ENCODE results near the gene CFL1. TPM values are rescaled to one million over a fixed set of nuclear protein-coding genes. Genes with fewer than 3 reads are reported as not detected.
"Not testable (repeated sequence)": the region's sequence is repeated elsewhere in the genome, so short reads cannot be mapped to it uniquely, and the experiment has no call there.

The CFL1 gene
- 1,867 and 1,951 TPM in 2 replicates for total RNA-seq (2014; rRNA removed)
- 2,281 TPM for polyA plus RNA-seq (2012)

GRCh38 chr11:65857853-65858680, at the start of gene CFL1:
CFL1 (minus strand) TSS chr11:65858180; CDS start chr11:65858099, 81 bp downstream.
- peak; percentile 97 for DNase-seq (ENCODE audit: low read depth)

DNA sequence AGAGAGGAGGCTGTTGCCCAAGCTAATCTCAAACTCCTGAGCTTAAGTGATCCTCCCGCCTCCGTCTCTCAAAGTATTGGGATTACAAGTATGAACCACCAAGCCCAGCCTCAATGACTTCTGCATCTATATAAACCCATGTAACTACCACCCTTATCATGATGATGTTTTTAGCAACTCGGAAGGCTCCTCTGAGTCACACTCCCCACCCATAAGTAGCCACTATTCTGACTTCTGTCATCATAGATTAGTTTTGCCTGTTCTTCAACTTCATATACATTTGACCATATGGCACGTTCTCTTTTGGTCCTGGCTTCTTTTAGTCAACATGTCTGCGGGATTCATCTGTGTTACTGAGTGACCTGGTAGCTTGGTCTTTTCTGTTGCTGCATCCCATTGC, 48.6 kb upstream of the CFL1 start:
- no peak for DNase-seq (ENCODE audit: low read depth)

GRCh38 chr11:65903715-65904114, 45.7 kb upstream of the CFL1 start:
- no peak for DNase-seq (ENCODE audit: low read depth)

- peak; percentile 96 for DNase-seq (ENCODE audit: low read depth)
Observed at GRCh38 chr11:65903068-65903481, 45.1 kb upstream of the CFL1 start.

- DNase-seq (ENCODE audit: low read depth) = no peak
Observed at GRCh38 chr11:65900899-65901180, 42.9 kb upstream of the CFL1 start.

GRCh38 chr11:65900125-65900898, 42.3 kb upstream of the CFL1 start, which contains the start of gene FOSL1:
FOSL1 (minus strand) TSS chr11:65900388; CDS start chr11:65900339, 49 bp downstream.
- peak; percentile 97 for DNase-seq (ENCODE audit: low read depth)

DNA sequence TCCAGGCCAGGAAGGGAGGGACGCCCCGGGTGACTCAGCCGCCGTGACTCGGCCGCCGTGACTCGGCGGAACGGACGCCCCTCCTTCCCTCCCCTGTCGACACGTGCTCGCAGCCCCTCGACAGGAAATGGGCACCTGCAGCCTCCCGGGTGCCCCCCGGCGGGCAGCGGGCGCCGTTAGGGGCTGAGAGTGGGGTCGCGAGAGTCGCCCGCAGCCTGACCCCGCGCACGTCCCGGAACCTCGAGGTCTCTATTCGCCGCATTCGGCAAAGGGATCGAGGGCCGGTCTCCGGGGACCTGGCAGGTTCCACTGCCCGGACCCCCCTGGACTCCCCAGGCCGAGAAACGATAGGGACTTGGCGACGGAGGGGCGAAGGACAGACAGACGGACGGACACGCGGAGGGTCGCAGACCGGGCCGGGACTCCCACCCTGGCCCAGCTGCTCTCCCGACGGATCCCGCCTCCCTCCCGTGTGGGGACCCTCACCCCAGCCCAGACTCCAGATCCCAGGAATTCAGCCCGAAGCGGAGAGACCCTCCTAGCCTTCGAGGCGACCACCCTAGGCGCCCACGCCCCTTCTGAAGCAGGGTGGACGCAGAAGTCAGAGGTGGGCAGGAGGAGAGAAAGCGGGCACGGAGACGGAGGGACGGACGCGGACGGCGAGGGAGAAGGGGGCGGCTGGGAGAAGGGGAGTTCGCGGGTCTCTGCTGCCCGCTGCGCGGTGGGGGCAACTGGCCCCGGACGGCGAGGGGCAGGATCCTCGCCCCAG, 41.6 kb upstream of the CFL1 start:
- peak; percentile 87 for DNase-seq (ENCODE audit: low read depth)

- DNase-seq (ENCODE audit: low read depth) = no peak
Observed at GRCh38 chr11:65898656-65899355, 40.8 kb upstream of the CFL1 start.

GRCh38 chr11:65897020-65897471, 39.1 kb upstream of the CFL1 start:
- DNase-seq (ENCODE audit: low read depth) = no peak

- no peak for DNase-seq (ENCODE audit: low read depth)
Observed at GRCh38 chr11:65896034-65896999, 38.3 kb upstream of the CFL1 start.

DNA sequence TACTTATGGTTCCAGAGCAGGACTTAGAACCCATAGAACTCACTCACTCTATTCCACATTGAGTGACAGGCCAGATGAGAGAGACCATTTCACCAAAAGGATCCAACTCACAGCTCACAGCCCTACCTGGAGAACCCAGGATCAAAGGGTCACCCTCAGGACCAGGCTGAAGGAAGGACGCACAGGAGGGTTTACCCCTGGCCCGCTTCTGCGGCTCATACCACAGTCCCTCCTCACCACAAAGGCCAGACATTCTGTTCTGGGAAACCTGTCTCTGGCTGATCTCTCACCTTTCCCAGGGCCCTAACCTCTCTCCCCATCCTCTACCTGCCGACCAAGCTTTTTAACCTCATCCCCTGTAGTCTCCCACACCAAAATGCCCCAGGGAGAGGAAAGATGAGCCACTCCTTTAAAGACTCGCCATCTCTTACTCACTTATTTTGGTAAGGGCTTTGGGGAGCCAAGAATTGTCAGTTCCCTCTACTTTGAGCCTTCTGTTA, 37.6 kb upstream of the CFL1 start:
- no peak for DNase-seq (ENCODE audit: low read depth)

- no peak for DNase-seq (ENCODE audit: low read depth)
Observed at GRCh38 chr11:65894034-65894591, 36.1 kb upstream of the CFL1 start.

GRCh38 chr11:65892661-65893317, 34.8 kb upstream of the CFL1 start:
- no peak for DNase-seq (ENCODE audit: low read depth)

DNA sequence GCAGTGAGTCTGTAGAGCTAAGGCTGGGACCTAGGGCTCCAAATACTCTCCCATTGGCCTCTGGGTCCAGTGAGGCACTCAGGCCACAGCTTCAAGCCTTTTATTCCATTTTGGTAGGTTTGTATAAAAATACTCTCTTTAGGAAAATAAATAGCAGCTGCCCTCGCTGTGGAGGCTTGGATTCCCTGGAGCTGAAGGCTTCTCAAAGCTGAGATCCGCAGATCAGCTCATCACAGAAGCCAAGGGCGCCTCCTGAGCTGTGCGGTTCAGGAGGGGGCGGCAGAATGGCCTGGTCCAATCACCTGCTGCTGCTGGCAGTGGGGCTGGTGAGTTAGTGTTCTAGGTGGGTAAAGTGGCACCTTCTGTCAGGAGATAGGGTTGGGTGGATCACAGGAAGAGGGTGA, 34.2 kb upstream of the CFL1 start:
- DNase-seq (ENCODE audit: low read depth) = not testable (repeated sequence)

- DNase-seq (ENCODE audit: low read depth) = peak; percentile 61
Observed at GRCh38 chr11:65891219-65892136, 33.5 kb upstream of the CFL1 start.

DNA sequence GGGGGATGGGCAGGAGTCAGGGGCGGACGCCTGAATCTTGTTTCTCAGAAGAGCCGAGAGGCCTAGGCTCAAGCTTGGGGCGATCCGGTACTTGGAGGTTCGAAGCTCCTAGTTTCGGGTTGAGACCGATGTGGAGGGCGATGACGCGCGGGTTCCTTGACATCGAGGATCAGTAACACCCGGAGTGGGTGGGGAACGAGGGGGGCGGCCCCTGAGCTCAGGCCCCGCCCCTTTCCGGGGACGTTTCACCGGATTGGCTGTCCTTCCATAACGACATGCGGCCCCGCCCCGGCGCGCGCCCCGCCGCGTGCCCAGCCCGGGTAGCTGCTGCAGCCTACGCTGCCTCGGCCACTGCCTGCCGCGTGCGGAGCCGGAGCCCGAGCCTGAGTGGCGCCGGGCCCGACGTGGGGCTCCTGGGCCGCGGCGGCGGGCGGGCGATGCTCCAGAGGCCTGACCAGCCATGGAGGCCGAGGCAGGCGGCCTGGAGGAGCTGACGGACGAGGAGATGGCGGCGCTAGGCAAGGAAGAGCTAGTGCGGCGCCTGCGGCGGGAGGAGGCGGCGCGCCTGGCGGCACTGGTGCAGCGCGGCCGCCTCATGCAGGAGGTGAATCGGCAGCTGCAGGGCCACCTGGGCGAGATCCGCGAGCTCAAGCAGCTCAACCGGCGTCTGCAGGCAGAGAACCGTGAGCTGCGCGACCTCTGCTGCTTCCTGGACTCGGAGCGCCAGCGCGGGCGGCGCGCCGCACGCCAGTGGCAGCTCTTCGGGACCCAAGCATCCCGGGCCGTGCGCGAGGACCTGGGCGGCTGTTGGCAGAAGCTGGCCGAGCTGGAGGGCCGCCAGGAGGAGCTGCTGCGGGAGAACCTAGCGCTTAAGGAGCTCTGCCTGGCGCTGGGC, 32.6 kb upstream of the CFL1 start, which contains the start of gene CCDC85B:
CCDC85B (plus strand) TSS at position 350 of the 895 bp plus-strand sequence; CDS start at position 461, 111 bp downstream.
- peak; percentile 95 for DNase-seq (ENCODE audit: low read depth)

All from LHCN-M2 (cell line).